HuH-7 (cell line): ENCODE results near the gene NEB.
"Not testable (repeated sequence)": the region's sequence is repeated elsewhere in the genome, so short reads cannot be mapped to it uniquely, and the experiment has no call there.

ENCODE experiments used
- DNase-seq: peaks from one replicate; pipeline ENCODE4 v3.0.0; 2011; ENCODE audit warnings: low spot score

The NEB gene

GRCh38 chr2:151609705-151610104, 124.6 kb downstream of the NEB start:
- DNase-seq: no peak

GRCh38 chr2:151607459-151608424, 126.5 kb downstream of the NEB start:
- DNase-seq: not testable (repeated sequence)

- DNase-seq: not testable (repeated sequence)
Observed at GRCh38 chr2:151603530-151603929, 130.7 kb downstream of the NEB start.

- DNase-seq: not testable (repeated sequence)
Observed at GRCh38 chr2:151602402-151602801, 131.9 kb downstream of the NEB start.

GRCh38 chr2:151601803-151602202, 132.5 kb downstream of the NEB start:
- DNase-seq: not testable (repeated sequence)

- not testable (repeated sequence) for DNase-seq
Observed at GRCh38 chr2:151596903-151597608, 137.2 kb downstream of the NEB start.

- not testable (repeated sequence) for DNase-seq
Observed at GRCh38 chr2:151591908-151592255, 142.4 kb downstream of the NEB start.

GRCh38 chr2:151591250-151591907, 142.9 kb downstream of the NEB start:
- not testable (repeated sequence) for DNase-seq

- DNase-seq: not testable (repeated sequence)
Observed at GRCh38 chr2:151581300-151581699, 153.0 kb downstream of the NEB start.

GRCh38 chr2:151580697-151581096, 153.6 kb downstream of the NEB start:
- not testable (repeated sequence) for DNase-seq

- no peak for DNase-seq
Observed at GRCh38 chr2:151577116-151577515, 157.2 kb downstream of the NEB start.

GRCh38 chr2:151576080-151576479, 158.2 kb downstream of the NEB start:
- DNase-seq: no peak

GRCh38 chr2:151575338-151575737, 158.9 kb downstream of the NEB start:
- DNase-seq: no peak

- no peak for DNase-seq
Observed at GRCh38 chr2:151570191-151570590, 164.1 kb downstream of the NEB start.

GRCh38 chr2:151569167-151569566, 165.1 kb downstream of the NEB start:
- no peak for DNase-seq

- no peak for DNase-seq
Observed at GRCh38 chr2:151568501-151568900, 165.8 kb downstream of the NEB start.

- DNase-seq: no peak
Observed at GRCh38 chr2:151567006-151567405, 167.3 kb downstream of the NEB start.

- no peak for DNase-seq
Observed at GRCh38 chr2:151562398-151562797, 171.9 kb downstream of the NEB start.

GRCh38 chr2:151560289-151560688, 174.0 kb downstream of the NEB start:
- no peak for DNase-seq

- DNase-seq: not testable (repeated sequence)
Observed at GRCh38 chr2:151559431-151559830, 174.8 kb downstream of the NEB start.

- not testable (repeated sequence) for DNase-seq
Observed at GRCh38 chr2:151557883-151558282, 176.4 kb downstream of the NEB start.

- no peak for DNase-seq
Observed at GRCh38 chr2:151556121-151556520, 178.2 kb downstream of the NEB start.

GRCh38 chr2:151552287-151552686, 182.0 kb downstream of the NEB start:
- DNase-seq: no peak
